H1 (cell line): ENCODE measurements around the gene CSAG2.

Source experiments
- ATF3 ChIP-seq: IDR thresholded peaks from 2 replicates; pipeline ENCODE4 v1.6.1; 2011; ENCODE audit warnings: low read depth, mild to moderate bottlenecking, low read length; ENCODE audit not compliant: insufficient read depth
- CHD2 ChIP-seq: IDR thresholded peaks from 2 replicates; pipeline ENCODE4 v1.6.1; 2012; ENCODE audit warnings: low read length, improper control_type of control experiment
- CTBP2 ChIP-seq: IDR thresholded peaks from 2 replicates; pipeline ENCODE4 v1.7.0; 2011; ENCODE audit warnings: borderline replicate concordance, mild to moderate bottlenecking, moderate library complexity, mixed read lengths, low read length; ENCODE audit not compliant: insufficient read depth, insufficient read length
- CTCF ChIP-seq, 3 experiments: IDR thresholded peaks; 1 replicate in 2 of 3; 2 replicates in 1 of 3; pipeline versions ENCODE4 v1.5.1 to v1.6.1; 2011; ENCODE audit warnings: low read length in 3 of 3, mild to moderate bottlenecking in 3 of 3, inconsistent platforms in 2 of 3, low read depth in 1 of 3, moderate library complexity in 1 of 3; ENCODE audit not compliant: insufficient read depth in 1 of 3; ENCODE audit errors: control extremely low read depth in 1 of 3
- EZH2 ChIP-seq: fragments of 200-600 bp; sonication (generic); IDR thresholded peaks from 2 replicates; pipeline ENCODE4 v1.7.1; 2012; ENCODE audit warnings: low read depth, mild to moderate bottlenecking, moderate library complexity, low read length, inconsistent platforms; ENCODE audit not compliant: severe bottlenecking
- HDAC2 ChIP-seq, 2 experiments: fragments of 300-600 bp in 1 of 2; sonication (generic) in 1 of 2; IDR thresholded peaks; 2 replicates each; pipeline ENCODE4 v1.6.1; 2011 to 2012; ENCODE audit warnings: low read depth in 2 of 2, low read length in 2 of 2, mild to moderate bottlenecking in 2 of 2, moderate library complexity in 2 of 2, borderline replicate concordance in 1 of 2, inconsistent platforms in 1 of 2
- JUN ChIP-seq: IDR thresholded peaks from 2 replicates; pipeline ENCODE4 v1.6.1; 2011; ENCODE audit warnings: low read depth, mild to moderate bottlenecking, improper control_type of control experiment, low read length
- JUND ChIP-seq: IDR thresholded peaks from 2 replicates; pipeline ENCODE4 v1.6.1; 2011; ENCODE audit warnings: mild to moderate bottlenecking, improper control_type of control experiment, low read length
- MAX ChIP-seq: IDR thresholded peaks from 2 replicates; pipeline ENCODE4 v1.6.1; 2012; ENCODE audit warnings: inconsistent platforms
- POLR2A ChIP-seq, 2 experiments: IDR thresholded peaks; 1 replicate in 1 of 2; 2 replicates in 1 of 2; pipeline ENCODE4 v1.6.1; 2011; ENCODE audit warnings: low read depth in 2 of 2, low read length in 2 of 2, mild to moderate bottlenecking in 2 of 2; ENCODE audit errors: control extremely low read depth in 1 of 2
- POLR2AphosphoS5 ChIP-seq: IDR thresholded peaks from 2 replicates; pipeline ENCODE4 v1.6.1; 2011; ENCODE audit warnings: low read depth, low read length
- RAD21 ChIP-seq, 2 experiments: IDR thresholded peaks in 1 of 2; conservative IDR thresholded peaks in 1 of 2; 2 replicates each; pipeline ENCODE4 v1.6.1; 2011; ENCODE audit warnings: low read depth in 2 of 2, low read length in 2 of 2, improper control_type of control experiment in 1 of 2, inconsistent platforms in 1 of 2, mild to moderate bottlenecking in 1 of 2, moderate library complexity in 1 of 2
- RBBP5 ChIP-seq: IDR thresholded peaks from 2 replicates; pipeline ENCODE4 v1.7.1; 2012; ENCODE audit warnings: low read depth, mild to moderate bottlenecking, inconsistent platforms, low read length, moderate library complexity, borderline replicate concordance
- TEAD4 ChIP-seq: IDR thresholded peaks from 2 replicates; pipeline ENCODE4 v1.6.1; 2012; ENCODE audit warnings: low read depth, low read length, inconsistent platforms, mixed read lengths

GRCh38 chrX:152735860-152736511 is 26.9 kb upstream of the CSAG2 start:
- TF ChIP-seq CHD2 (no peak), JUN (no peak), CTCF (IDR thresholded peaks at IDR 0.05; ENCODE audit: control extremely low read depth in 1 of 3, insufficient read depth in 1 of 3, low read depth in 1 of 3, low read length in 3 of 3) (no peak), POLR2AphosphoS5 (no peak), POLR2A (IDR thresholded peaks at IDR 0.05; ENCODE audit: control extremely low read depth in 1 of 2, low read depth in 2 of 2, low read length in 2 of 2) (no peak), EZH2 (no peak), TEAD4 (no peak), RBBP5 (no peak), CTBP2 (no peak), JUND (no peak), ATF3 (no peak), MAX (no peak), HDAC2 (IDR thresholded peaks at IDR 0.05; ENCODE audit: borderline replicate concordance in 1 of 2, low read depth in 2 of 2, low read length in 2 of 2) (no peak), RAD21 (IDR thresholded peaks at IDR 0.05 in 1 of 2, conservative IDR thresholded peaks at IDR 0.05 in 1 of 2; ENCODE audit: low read depth in 2 of 2, low read length in 2 of 2) (no peak)
